Activated CD4-positive, CD25-positive, alpha-beta regulatory T cell treated with anti-CD3 and anti-CD28 coated beads, Interleukin-2, amount 50 U/mL, for 72 hours (primary cell): ENCODE data around the gene ID2.

Experiments
- DNase-seq: peaks from one replicate; pipeline ENCODE4 v3.0.0; 2021

ID2 gene

GRCh38 chr2:8681786-8682692 lies at the start of gene ID2:
TSS of gene ID2 (plus strand) at chr2:8682056. CDS start at chr2:8682166, 110 bp downstream.
- peak; percentile 99 for DNase-seq

GRCh38 chr2:8632755-8633154 lies 49.1 kb upstream of the ID2 start:
- no peak for DNase-seq

GRCh38 chr2:8633186-8633734 lies 48.6 kb upstream of the ID2 start:
- no peak for DNase-seq

- no peak for DNase-seq
Measured at GRCh38 chr2:8633735-8634313, 48.0 kb upstream of the ID2 start.

GRCh38 chr2:8634466-8635172 lies 47.2 kb upstream of the ID2 start:
- DNase-seq: no peak

- no peak for DNase-seq
Measured at GRCh38 chr2:8636041-8636491, 45.8 kb upstream of the ID2 start.

GRCh38 chr2:8636721-8637636 lies 44.9 kb upstream of the ID2 start:
- no peak for DNase-seq

GRCh38 chr2:8638327-8638726 lies 43.5 kb upstream of the ID2 start:
- DNase-seq: no peak

- no peak for DNase-seq
Measured at GRCh38 chr2:8639122-8639635, 42.7 kb upstream of the ID2 start.

GRCh38 chr2:8640498-8640897 lies 41.4 kb upstream of the ID2 start:
- no peak for DNase-seq

- DNase-seq: no peak
Measured at GRCh38 chr2:8641301-8641965, 40.4 kb upstream of the ID2 start.

GRCh38 chr2:8642366-8643068 lies 39.3 kb upstream of the ID2 start:
- DNase-seq: no peak

- no peak for DNase-seq
Measured at GRCh38 chr2:8643250-8643995, 38.4 kb upstream of the ID2 start.

- no peak for DNase-seq
Measured at GRCh38 chr2:8643996-8644356, 37.9 kb upstream of the ID2 start.

- DNase-seq: no peak
Measured at GRCh38 chr2:8644605-8645175, 37.2 kb upstream of the ID2 start.

- DNase-seq: no peak
Measured at GRCh38 chr2:8645176-8645831, 36.6 kb upstream of the ID2 start.

- no peak for DNase-seq
Measured at GRCh38 chr2:8646731-8647461, 35.0 kb upstream of the ID2 start.

GRCh38 chr2:8647462-8647857 lies 34.4 kb upstream of the ID2 start:
- no peak for DNase-seq
